ENCODE results near the gene EIF3L. TPM values are rescaled to one million over a fixed set of nuclear protein-coding genes. Genes with fewer than 3 reads are reported as not detected.
A peak's percentile ranks its signal among the peaks of the same experiment; 100 is the strongest.

EIF3L gene
- total and polyA plus RNA-seq, 12 donors: 188 to 642 (median 396) TPM

DNA sequence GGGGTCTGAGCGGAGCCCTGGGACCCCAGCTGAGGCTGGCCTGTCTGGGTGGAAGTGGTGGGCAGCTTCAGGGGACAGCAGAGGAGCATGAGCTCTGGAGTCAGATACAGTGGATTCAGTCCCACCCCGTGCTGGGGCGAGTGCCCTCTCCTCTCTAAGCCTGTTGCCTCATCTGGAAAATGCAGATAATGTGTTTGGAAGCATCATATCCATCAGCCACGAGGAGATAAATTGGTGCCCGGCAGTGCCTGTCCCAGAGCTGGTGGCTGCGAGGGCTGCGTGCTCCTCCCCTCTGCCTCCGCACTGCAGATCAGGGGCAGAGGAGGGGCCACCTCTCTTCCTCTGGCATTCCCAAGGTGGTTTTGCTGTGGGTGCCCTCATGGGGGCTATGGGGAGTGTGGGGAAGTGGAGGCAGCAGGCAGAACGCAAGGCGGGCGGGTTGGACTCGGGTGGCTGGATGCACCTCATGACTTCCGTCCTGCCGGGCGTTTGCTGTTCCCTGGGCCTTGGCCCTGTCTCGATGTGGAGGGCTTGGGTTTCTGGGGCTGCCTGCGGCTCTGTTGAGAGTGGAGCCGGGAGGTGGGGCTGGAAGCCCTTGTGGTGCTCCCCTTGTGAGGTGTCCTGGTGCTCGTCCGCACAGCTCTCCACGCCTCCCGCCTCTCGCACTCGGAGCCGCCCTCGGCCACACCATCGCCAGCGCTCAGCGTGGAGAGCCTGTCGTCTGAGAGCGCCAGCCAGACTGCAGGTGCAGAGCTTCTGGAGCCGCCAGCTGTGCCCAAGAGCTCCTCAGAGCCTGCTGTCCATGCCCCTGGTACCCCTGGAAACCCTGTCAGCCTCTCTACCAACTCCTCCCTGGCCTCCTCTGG, 77.8 kb downstream of the EIF3L start:
- no peaks in the 10 kb centered on the region for H3K4me1 ChIP-seq (replicated peaks in 1 of 2)
- no peaks in the 10 kb centered on the region for H3K9me3 ChIP-seq (replicated peaks in 1 of 3)
- peaks cover 0 to 40% of the 10 kb centered on the region in 2 donors for H3K36me3 ChIP-seq (replicated peaks in 1 of 2)
- H3K4me3 ChIP-seq: no peak overlapping the region
- no peak overlapping the region for H3K27ac ChIP-seq
- DNase-seq: no peak
- intact Hi-C loops (cut with DNase I): no loop called here
- H3K27me3 ChIP-seq: no peaks in the 10 kb centered on the region
- no peak for TF ChIP-seq POLR2A (IDR thresholded peaks at IDR 0.05)
- TF ChIP-seq, protein P1, sequence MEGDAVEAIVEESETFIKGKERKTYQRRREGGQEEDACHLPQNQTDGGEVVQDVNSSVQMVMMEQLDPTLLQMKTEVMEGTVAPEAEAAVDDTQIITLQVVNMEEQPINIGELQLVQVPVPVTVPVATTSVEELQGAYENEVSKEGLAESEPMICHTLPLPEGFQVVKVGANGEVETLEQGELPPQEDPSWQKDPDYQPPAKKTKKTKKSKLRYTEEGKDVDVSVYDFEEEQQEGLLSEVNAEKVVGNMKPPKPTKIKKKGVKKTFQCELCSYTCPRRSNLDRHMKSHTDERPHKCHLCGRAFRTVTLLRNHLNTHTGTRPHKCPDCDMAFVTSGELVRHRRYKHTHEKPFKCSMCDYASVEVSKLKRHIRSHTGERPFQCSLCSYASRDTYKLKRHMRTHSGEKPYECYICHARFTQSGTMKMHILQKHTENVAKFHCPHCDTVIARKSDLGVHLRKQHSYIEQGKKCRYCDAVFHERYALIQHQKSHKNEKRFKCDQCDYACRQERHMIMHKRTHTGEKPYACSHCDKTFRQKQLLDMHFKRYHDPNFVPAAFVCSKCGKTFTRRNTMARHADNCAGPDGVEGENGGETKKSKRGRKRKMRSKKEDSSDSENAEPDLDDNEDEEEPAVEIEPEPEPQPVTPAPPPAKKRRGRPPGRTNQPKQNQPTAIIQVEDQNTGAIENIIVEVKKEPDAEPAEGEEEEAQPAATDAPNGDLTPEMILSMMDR (IDR thresholded peaks at IDR 0.05): no peak
- 89 to 99% (median 93%) methylated on average over 14 to 32 of the region's 32 CpGs for WGBS, 4 donors

DNA sequence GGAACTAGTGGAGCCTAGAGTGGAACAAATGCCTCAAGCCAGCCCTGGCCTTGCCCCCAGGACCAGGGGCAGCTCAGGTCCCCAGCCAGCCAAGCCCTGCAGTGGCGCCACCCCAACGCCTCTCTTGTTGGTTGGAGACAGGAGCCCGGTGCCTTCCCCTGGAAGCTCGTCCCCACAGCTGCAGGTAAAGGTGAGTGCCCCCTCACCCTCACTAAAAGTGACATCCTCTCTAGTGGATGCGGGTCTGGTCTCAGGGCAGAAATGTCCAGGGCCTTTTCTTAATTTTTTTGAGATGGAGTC, 78.4 kb downstream of the EIF3L start:
- H3K27ac ChIP-seq: no peak overlapping the region
- TF ChIP-seq, protein P1 (IDR thresholded peaks at IDR 0.05): no peak
- TF ChIP-seq POLR2A (IDR thresholded peaks at IDR 0.05): no peak
- H3K4me3 ChIP-seq: no peak overlapping the region
- no peaks in the 10 kb centered on the region for H3K9me3 ChIP-seq (replicated peaks in 1 of 3)
- intact Hi-C loops (cut with DNase I): no loop called here
- H3K4me1 ChIP-seq (replicated peaks in 1 of 2): no peaks in the 10 kb centered on the region
- no peaks in the 10 kb centered on the region for H3K27me3 ChIP-seq
- H3K36me3 ChIP-seq (replicated peaks in 1 of 2): peaks cover 0 to 45% of the 10 kb centered on the region in 2 donors
- 89 to 99% (median 95%) methylated on average over 3 to 5 of the region's 5 CpGs for WGBS, 4 donors
- no peak for DNase-seq

DNA sequence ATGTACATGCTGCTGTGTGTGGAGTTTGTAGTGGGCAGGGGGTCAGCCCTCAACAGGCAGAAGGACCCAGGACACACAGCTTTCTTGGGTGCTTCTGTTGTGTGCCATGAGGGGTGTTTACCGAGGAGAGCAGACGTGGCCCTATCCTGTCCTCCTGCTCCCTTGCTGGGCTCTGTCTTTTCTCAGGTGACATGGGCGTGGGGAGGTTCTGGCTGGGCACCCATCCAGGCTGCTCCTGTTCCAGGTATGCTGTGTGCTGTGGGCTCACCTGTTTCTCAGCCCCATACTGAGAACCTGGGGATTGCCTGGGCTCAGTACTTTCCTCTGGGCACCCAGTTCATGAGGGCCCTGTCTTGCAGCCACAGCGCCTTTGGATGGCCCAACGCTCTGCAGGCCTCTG, 80.2 kb downstream of the EIF3L start:
- DNase-seq: no peak
- Histone ChIP-seq H3K4me1 (replicated peaks in 1 of 2) (peaks cover 10 to 12% of the 10 kb centered on the region in 2 donors), H3K36me3 (replicated peaks in 1 of 2) (peaks cover 0 to 41% of the 10 kb centered on the region in 2 donors), H3K9me3 (replicated peaks in 1 of 3) (no peaks in the 10 kb centered on the region), H3K27me3 (no peaks in the 10 kb centered on the region), H3K27ac (no peak overlapping the region), H3K4me3 (no peak overlapping the region)
- no peak for TF ChIP-seq POLR2A (IDR thresholded peaks at IDR 0.05)
- TF ChIP-seq, protein P1 (IDR thresholded peaks at IDR 0.05): no peak
- 95 to 100% (median 97%) methylated on average over 3 to 5 of the region's 5 CpGs for WGBS, 4 donors
- intact Hi-C loops (cut with DNase I): no loop called here

DNA sequence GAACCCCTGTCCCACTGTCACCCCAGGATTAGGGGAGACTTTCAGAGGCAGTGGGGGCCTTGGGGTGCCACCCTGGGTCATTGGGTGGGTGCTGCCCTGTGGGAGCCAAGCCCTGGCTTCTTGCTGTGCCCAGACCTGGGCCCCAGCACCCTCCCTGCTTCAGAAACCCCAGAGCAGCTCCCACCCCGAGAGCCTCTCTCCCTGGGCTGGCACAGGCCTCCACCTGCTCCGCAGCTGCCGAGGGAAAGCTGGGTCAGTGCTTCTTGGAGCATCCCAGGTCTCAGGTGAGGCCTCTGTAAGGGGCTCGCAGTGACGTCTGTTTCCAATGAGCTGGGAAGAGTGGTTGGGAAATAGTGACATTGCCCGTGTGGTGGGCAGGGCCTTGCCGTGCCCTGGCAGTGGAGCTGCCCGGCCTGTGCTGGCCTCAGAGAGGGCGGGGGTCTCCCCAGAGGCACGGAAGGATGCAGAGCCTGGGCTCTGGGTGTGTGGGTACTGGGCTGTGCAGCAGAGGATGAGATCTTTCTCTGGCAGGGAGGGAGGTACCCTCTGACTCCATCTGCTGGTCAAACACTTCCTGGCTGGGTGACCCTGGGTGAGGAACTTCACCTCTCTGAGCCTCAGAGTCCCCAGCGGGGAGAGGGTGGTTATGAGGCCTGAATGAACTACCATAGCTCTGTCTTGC, 81.2 kb downstream of the EIF3L start:
- WGBS, 4 donors: 70 to 88% (median 75%) methylated on average over 6 to 11 of the region's 11 CpGs
- TF ChIP-seq POLR2A (IDR thresholded peaks at IDR 0.05): no peak
- TF ChIP-seq, protein P1 (IDR thresholded peaks at IDR 0.05): peak in 5 of 6 experiments; percentile 14 to 43 (median 26)
- Histone ChIP-seq H3K4me1 (replicated peaks in 1 of 2) (peaks cover 10 to 12% of the 10 kb centered on the region in 2 donors), H3K27ac (peak overlapping the region in 1 of 5 donors; percentile 14), H3K4me3 (no peak overlapping the region), H3K9me3 (replicated peaks in 1 of 3) (no peaks in the 10 kb centered on the region), H3K27me3 (no peaks in the 10 kb centered on the region), H3K36me3 (replicated peaks in 1 of 2) (peaks cover 0 to 38% of the 10 kb centered on the region in 2 donors)
- intact Hi-C loops (cut with DNase I): loop anchor here in 1 of 2 donors (10.0 kb wide), 1 partner anchor 116 kb away; no protein-coding TSS in a partner anchor
- DNase-seq: peak in 4 of 7 donors; percentile 26 to 61 (median 37)

Measured in adrenal gland (tissue), 12 donors.